HG02981 (cell line): ENCODE results near the gene IL1RL1.

Experiments used
- ATAC-seq: cut with Tn5 transposase; IDR thresholded peaks from one replicate; pipeline ENCODE4 v1.9.1; 2021; ENCODE audit warnings: mild to moderate bottlenecking, moderate library complexity; ENCODE audit not compliant: unreplicated experiment

The IL1RL1 gene

DNA sequence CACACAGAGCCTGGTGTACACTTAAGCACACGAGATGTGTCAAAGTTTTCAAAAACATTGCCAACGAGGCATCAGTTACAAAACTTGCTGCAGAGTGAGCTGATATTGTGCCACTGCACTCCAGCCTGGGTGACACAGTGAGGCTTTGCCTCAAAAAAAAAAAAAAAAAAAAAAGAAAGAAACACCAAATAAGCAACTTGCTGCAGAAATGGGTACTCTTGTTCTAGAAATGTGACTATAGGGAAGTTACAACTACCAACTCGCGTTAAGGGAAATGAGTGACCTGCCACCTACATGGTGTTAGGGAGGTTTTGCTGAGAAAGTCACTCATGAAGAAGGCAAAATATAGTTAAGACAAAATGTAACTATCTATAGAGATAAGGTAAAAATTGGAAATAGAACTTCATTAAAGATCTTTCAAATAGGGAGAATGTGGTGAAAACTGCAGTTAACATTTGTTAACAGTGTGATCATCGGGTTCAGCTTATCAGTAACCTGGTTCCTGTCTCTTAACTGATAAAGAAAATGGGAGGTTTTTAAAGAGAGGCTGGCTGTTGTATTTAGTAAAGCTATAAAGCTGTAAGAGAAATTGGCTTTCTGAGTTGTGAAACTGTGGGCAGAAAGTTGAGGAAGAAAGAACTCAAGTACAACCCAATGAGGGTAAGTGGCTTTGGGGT, at the start of gene IL1RL1:
IL1RL1 (plus strand) TSS at position 600 of the 677 bp plus-strand sequence. CDS start 26,702 bp downstream, outside the sequence.
- ATAC-seq, result no peak

DNA sequence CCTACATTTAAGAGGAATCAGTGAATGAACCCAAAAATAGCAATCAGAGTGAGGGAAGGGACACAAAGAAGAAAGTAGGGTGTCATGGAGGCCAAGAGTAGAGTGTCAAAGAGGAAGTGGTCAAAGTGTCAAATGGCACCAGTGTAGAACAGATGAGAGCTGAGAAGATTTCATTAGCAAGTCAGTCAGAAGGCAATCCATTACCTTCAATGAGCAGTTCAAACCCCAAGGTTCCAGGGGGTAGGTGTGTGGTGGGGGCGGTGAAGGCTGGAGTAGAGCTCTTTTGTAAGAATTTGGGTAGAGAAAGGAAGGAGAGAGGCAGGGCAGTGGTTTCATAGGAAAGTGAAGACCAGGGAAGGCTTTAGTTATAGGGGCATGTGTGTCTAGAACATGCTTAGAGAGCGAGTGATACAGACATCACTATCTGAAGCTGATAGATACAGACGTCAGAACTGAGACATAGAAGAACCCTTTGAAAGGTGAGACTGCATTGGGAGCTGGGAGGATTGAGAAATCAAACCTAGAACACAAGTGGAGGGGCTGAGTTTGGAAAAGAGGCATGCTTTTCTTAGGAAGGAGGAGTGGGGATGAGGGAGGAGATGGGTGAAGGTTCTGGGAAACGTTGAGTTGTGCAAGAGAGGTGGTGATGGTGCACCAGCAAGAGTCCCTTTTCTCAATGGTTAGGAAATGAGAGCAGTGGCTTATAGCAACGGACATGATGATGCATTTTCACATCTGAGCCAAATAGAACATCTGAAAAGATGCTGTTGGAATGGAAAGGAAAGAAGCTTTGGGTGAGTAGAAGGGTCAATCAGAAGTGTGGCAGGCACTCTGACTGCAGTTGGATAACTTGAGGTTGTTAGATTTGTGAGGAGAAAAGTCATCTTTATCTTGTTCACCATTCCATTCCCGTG, 48.9 kb upstream of the IL1RL1 start:
- ATAC-seq, result no peak

DNA sequence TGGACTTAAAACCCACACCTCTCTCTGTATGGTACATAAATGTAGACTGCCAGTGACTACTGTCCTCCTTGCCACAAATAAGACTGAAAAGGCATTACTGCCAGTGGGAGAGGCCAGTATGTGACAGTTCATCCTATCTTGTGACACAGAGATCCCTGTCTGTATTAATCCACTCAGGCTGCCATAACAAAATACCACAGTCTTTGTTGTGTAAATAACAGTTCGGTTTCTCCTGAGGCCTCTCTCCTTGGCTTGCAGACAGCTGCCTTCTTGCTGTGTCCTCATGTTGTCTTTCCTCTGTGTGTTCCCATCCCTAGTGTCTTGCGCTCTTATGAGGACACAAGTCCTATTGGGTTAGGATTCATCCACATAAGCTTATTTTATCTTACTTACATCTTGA, 46.4 kb upstream of the IL1RL1 start:
- no peak for ATAC-seq

DNA sequence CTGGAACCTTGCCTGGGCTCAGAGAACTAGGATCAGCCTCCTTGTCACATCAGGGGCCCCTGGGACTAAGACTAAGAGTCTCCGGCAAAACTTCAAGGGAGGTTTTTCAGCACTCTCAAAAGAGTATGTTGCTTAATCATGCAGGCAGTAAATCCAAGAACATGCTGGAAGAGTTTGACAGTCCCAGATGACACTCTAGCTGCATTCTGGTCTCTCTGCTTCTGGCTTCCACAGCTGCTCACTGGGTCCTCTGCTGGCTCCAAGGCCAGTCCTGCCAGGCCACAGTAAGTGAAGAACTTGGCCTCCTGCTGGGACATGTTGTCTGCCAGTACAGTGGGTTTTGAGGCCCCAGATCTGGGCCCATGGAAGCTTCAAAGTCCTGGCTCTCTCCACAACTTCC, 45.2 kb upstream of the IL1RL1 start:
- ATAC-seq, result no peak

- ATAC-seq, result no peak
Observed at GRCh38 chr2:102267774-102268173, 43.6 kb upstream of the IL1RL1 start.

- ATAC-seq, result no peak
Observed at GRCh38 chr2:102268510-102269199, 42.7 kb upstream of the IL1RL1 start.

GRCh38 chr2:102269200-102269524, 42.2 kb upstream of the IL1RL1 start:
- no peak for ATAC-seq

- no peak for ATAC-seq
Observed at GRCh38 chr2:102271844-102272243, 39.5 kb upstream of the IL1RL1 start.

DNA sequence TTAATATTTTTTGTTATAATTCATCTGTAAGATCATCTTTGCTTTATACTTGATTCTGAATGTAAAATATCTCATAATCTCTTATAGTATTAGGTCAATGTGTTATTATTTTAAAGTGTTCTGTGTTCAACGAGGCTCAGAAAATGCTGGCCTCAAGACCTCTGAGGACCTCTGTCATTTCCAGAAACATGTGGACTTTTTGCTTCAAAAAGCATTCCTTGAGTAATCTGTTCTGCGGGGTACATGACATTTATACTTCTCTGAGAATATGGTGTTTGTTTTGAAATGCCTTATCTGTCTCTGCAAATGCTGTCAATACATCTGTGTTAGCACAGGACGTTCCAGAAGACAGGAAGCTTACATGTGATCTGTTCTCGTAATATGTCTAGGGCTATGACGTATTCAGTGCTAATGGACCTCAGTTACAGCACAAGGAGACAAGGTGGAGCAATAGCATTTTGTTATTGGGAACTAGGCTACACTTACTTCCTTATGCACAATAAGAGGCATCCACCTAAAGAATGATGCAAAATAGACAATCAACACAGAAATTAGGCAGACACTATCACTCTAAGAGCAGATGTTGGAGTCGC, 37.6 kb upstream of the IL1RL1 start:
- no peak for ATAC-seq

- ATAC-seq, result no peak
Observed at GRCh38 chr2:102276549-102277201, 34.7 kb upstream of the IL1RL1 start.

- ATAC-seq, result no peak
Observed at GRCh38 chr2:102277202-102277700, 34.1 kb upstream of the IL1RL1 start.

DNA sequence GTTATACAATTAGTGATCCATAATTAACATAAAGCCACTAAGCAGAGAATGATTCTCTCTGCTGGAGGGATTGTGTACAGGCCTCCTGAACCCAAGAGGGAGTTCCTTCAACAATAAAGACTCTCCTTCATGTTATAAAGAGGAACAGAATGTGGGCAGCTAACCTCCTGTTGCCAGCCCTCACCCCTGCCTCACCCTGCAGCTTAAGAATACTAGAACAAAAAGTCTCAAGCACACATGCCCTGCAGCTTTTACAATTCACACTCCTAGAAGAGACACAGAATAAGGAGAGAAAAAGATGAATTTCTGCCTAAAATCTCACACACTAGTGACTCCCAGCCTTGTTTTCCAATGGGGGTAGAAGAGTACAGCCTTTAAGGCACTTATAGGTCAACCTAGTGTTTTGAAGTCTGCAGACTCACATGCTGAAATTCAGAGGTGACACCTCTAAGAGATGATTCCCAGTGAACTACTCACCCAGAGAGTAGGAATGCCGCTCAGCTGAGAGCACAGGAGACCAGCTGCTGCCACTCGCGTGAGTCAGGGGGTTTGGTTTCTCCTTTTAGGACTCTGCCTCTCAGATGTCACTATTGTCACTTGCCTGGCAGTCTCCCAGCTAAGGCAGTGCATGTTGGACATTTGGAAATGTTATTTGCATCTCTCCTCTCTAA, 32.5 kb upstream of the IL1RL1 start:
- no peak for ATAC-seq

GRCh38 chr2:102279391-102279735, 32.0 kb upstream of the IL1RL1 start:
- ATAC-seq, result no peak

GRCh38 chr2:102282678-102283091, 28.7 kb upstream of the IL1RL1 start:
- no peak for ATAC-seq

DNA sequence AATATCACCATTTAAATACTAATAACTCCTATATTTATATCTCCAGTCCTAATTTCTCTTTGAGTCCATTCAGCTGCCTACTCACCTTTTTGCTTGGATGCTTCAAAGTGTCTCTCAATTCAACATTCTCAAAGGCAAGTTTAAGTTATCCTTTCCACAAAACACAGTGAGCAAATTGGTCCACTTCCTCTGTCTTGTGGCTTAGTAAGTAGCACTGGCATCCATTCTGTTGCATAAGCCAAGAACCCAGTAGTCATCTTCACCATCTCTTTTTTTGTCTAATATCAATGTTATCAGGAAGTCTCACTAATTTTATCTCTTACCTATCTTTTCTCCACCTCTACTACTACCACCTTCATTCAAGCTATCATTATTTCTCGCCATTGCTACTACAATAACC, 27.4 kb upstream of the IL1RL1 start:
- ATAC-seq, result no peak

DNA sequence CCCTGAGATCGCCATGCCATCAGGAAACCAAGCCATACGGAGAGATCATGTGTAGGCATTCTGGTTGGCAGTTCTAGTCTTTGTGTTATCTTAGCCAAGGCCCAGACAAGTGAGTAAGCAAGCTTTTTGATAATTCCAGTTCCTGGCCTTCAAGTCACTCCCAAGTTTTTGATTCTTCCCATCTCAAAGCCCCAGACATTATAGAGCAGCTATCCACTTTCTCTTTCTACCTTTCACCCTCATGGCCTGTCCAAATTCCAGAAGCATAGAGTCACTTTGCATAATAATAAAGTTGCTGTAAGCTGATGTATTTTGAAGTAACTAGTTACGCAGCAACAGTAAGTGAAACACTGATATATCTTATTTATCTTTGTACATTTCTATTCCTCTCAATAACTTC, 26.8 kb upstream of the IL1RL1 start:
- no peak for ATAC-seq

DNA sequence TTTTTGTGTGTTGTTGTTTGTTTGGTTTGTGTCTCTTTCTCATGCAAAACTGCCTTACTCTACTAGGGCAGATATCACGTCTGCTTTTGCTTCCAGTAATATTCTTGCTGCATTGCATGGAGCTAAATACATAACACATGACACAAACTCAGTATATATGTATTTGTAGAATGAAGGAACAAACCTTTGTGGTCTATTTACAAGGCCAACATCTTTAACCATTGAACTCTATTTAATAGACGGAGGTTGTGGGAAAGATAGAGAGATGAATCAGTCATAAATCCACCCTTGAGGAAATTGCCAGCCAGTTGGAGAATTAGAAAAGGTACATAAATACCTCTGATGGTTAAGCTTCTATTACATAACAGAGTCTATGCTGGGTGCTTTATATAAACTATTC, 26.0 kb upstream of the IL1RL1 start:
- ATAC-seq, result no peak

DNA sequence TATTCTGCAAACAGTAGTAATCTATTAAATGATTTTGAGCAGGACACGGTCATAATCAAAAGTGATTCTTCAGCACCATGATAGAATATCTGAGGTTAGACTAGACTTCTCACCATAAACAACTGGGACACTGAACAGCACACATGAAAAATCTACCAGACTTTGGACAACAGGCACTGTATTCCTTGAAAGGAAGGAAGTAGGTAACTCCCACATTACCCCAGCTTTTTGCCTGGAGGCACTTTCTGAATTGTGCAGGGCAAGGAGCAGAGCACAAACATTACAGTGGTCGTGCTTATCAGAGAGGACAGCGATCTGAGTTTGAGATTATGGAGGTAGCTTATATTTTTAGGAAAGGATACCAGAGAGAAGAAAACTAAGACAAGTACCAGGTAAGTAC, 25.3 kb upstream of the IL1RL1 start:
- ATAC-seq, result no peak

DNA sequence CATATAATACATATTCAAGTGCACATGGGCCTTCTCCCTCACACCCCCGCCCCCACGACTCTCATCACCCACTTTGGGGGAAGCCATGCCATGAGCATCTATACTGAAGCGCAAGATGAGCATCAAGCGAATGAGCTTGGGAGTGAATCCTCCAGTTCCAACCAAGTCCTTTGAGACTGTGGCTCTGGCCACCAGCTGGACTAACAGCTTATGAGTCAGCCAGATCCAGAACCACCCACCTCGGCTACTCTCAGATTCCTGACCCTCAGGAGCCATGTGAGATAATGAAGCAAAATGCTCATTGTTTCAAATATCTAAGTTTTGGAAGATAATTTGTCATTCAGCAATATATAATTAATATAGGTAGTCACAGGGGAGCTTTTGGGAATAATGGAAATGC, 22.2 kb upstream of the IL1RL1 start:
- no peak for ATAC-seq

GRCh38 chr2:102290594-102290993, 20.8 kb upstream of the IL1RL1 start:
- ATAC-seq, result no peak
